Measurements from ENCODE around the gene FBXL19. TPM values are rescaled to one million over a fixed set of nuclear protein-coding genes. Genes with fewer than 3 reads are reported as not detected.

The FBXL19 gene
- polyA plus RNA-seq, 1 donor (not counting 4 experiments of a cell fraction or from before 2014, with no cell fraction given): 10.2 TPM

GRCh38 chr16:30971298-30971697 lies 47.9 kb downstream of the FBXL19 start:
- Histone ChIP-seq H3K27me3 (ENCODE audit: control insufficient read depth, extremely low read depth, insufficient read depth, low read length) (no peaks in the 10 kb centered on the region), H2AFZ (ENCODE audit: control insufficient read depth, low read length) (no peak overlapping the region), H3K79me2 (ENCODE audit: control insufficient read depth, insufficient read depth, low read length) (no peaks in the 10 kb centered on the region), H3K4me2 (ENCODE audit: control insufficient read depth, extremely low read depth, insufficient read depth, low read depth, low read length) (no peak overlapping the region), H3K4me3 (ENCODE audit: control insufficient read depth in 2 of 3, extremely low read depth in 1 of 3, insufficient read depth in 2 of 3, low read depth in 1 of 3, low read length in 3 of 3) (no peak overlapping the region), H3K9me1 (ENCODE audit: control insufficient read depth, extremely low read depth, insufficient read depth, low read length) (no peaks in the 10 kb centered on the region), H3K4me1 (ENCODE audit: control insufficient read depth, extremely low read depth, insufficient read depth, low read length) (no peaks in the 10 kb centered on the region), H4K20me1 (ENCODE audit: control insufficient read depth, extremely low read depth, insufficient read depth, low read length) (no peaks in the 10 kb centered on the region), H3K27ac (ENCODE audit: control insufficient read depth, insufficient read depth, low read length) (no peak overlapping the region), H3K9ac (ENCODE audit: control insufficient read depth, extremely low read depth, insufficient read depth, low read length) (no peak overlapping the region), H3K36me3 (ENCODE audit: control insufficient read depth in 2 of 2, extremely low read depth in 1 of 2, insufficient read depth in 2 of 2, low read length in 2 of 2) (peaks cover 34 to 51% of the 10 kb centered on the region in 2 experiments), H3K9me3 (ENCODE audit: control insufficient read depth, low read depth, low read length) (no peaks in the 10 kb centered on the region)
- no peak for FAIRE-seq
- dilution Hi-C loops (cut with MboI; ENCODE audit: extremely low pct_ligation_motif_present, low sequenced_read_pairs): no loop called here
- DNase-seq (ENCODE audit: low read depth, low spot score): no peak
- TF ChIP-seq CTCF (optimal IDR thresholded peaks at IDR 0.05 in 1 of 3, IDR thresholded peaks at IDR 0.05 in 1 of 3, conservative IDR thresholded peaks at IDR 0.05 in 1 of 3; ENCODE audit: extremely low read depth in 1 of 3, insufficient read depth in 2 of 3, low read length in 3 of 3) (no peak), EZH2 (IDR thresholded peaks at IDR 0.05; ENCODE audit: low read length) (no peak)

GRCh38 chr16:30972872-30973271 lies 49.5 kb downstream of the FBXL19 start:
- Histone ChIP-seq H3K4me3 (ENCODE audit: control insufficient read depth in 2 of 3, extremely low read depth in 1 of 3, insufficient read depth in 2 of 3, low read depth in 1 of 3, low read length in 3 of 3) (no peak overlapping the region), H3K9ac (ENCODE audit: control insufficient read depth, extremely low read depth, insufficient read depth, low read length) (no peak overlapping the region), H3K9me3 (ENCODE audit: control insufficient read depth, low read depth, low read length) (no peaks in the 10 kb centered on the region), H3K36me3 (ENCODE audit: control insufficient read depth in 2 of 2, extremely low read depth in 1 of 2, insufficient read depth in 2 of 2, low read length in 2 of 2) (peaks cover 38 to 46% of the 10 kb centered on the region in 2 experiments), H3K27me3 (ENCODE audit: control insufficient read depth, extremely low read depth, insufficient read depth, low read length) (no peaks in the 10 kb centered on the region), H3K4me2 (ENCODE audit: control insufficient read depth, extremely low read depth, insufficient read depth, low read depth, low read length) (no peak overlapping the region), H3K9me1 (ENCODE audit: control insufficient read depth, extremely low read depth, insufficient read depth, low read length) (no peaks in the 10 kb centered on the region), H3K4me1 (ENCODE audit: control insufficient read depth, extremely low read depth, insufficient read depth, low read length) (no peaks in the 10 kb centered on the region), H4K20me1 (ENCODE audit: control insufficient read depth, extremely low read depth, insufficient read depth, low read length) (peaks cover 2% of the 10 kb centered on the region), H3K79me2 (ENCODE audit: control insufficient read depth, insufficient read depth, low read length) (peaks cover 3% of the 10 kb centered on the region), H2AFZ (ENCODE audit: control insufficient read depth, low read length) (no peak overlapping the region), H3K27ac (ENCODE audit: control insufficient read depth, insufficient read depth, low read length) (no peak overlapping the region)
- dilution Hi-C loops (cut with MboI; ENCODE audit: extremely low pct_ligation_motif_present, low sequenced_read_pairs): no loop called here
- TF ChIP-seq CTCF (optimal IDR thresholded peaks at IDR 0.05 in 1 of 3, IDR thresholded peaks at IDR 0.05 in 1 of 3, conservative IDR thresholded peaks at IDR 0.05 in 1 of 3; ENCODE audit: extremely low read depth in 1 of 3, insufficient read depth in 2 of 3, low read length in 3 of 3) (peak in 1 of 3 experiments; percentile 13), EZH2 (IDR thresholded peaks at IDR 0.05; ENCODE audit: low read length) (no peak)
- DNase-seq (ENCODE audit: low read depth, low spot score) (no peak), FAIRE-seq (no peak)
